Measurements from ENCODE around the gene HNRNPC. TPM values are rescaled to one million over a fixed set of nuclear protein-coding genes. Genes with fewer than 3 reads are reported as not detected.

Gene HNRNPC
- total and polyA plus RNA-seq, 2 of the 8 experiments (the other 6 are each of a cell fraction or from before 2014, with no cell fraction given), result 781 to 1,207 TPM

DNA sequence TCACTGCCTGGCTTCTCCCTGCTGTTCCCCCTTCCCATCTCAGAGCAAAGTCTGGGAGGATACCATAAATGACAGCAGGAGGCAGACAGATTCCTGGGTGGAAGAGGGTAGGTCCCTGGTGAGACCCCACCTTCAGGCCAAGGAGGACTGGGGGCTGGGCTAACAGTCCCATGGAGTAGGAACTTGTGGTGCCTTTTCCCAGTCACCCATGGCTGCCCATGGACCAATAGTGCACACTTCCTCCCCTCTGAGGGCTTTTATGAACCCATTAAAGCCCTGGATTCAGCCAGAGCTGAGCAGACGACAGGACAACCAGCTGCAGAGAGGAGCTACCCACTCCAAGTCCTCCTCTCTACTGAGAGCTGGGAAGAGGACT lies 76.8 kb downstream of the HNRNPC start:
- DNase-seq (ENCODE audit: low read depth in 1 of 2, low spot score in 2 of 2) (no peak), FAIRE-seq (no peak)
- H4K91ac ChIP-seq (replicated peaks; ENCODE audit: insufficient read length, low read length), result peak overlapping the region; percentile 47
- H2AFZ ChIP-seq (ENCODE audit: low read length), result peak overlapping the region; percentile 54; the same call in 1 of the 2 replicates
- H3K4me2 ChIP-seq (ENCODE audit: insufficient read depth in 1 of 2, low read depth in 2 of 2, low read length in 2 of 2), result peak overlapping the region; percentile 26 to 60; a peak in 2 of 4 replicates
- no peak overlapping the region; the same call in 1 of the 2 replicates for H2BK5ac ChIP-seq (ENCODE audit: low read depth, low read length)
- H2BK20ac ChIP-seq (ENCODE audit: low read length), result no peak overlapping the region
- H2AK5ac ChIP-seq (ENCODE audit: low read depth, low read length), result no peak overlapping the region
- H3K23ac ChIP-seq (ENCODE audit: insufficient read length), result no peak overlapping the region
- no peaks in the 10 kb centered on the region for H3K23me2 ChIP-seq (ENCODE audit: low read depth, low read length)
- no peaks in the 10 kb centered on the region for H3K36me3 ChIP-seq (ENCODE audit: control insufficient read depth in 2 of 4, insufficient read depth in 4 of 4, low read length in 3 of 4)
- H2BK120ac ChIP-seq (replicated peaks; ENCODE audit: low read depth, low read length), result no peak overlapping the region
- no peak overlapping the region for H2BK12ac ChIP-seq (ENCODE audit: low read depth, low read length)
- H4K8ac ChIP-seq (ENCODE audit: extremely low read depth, insufficient read depth, low read length), result peak overlapping the region; percentile 41; the same call in 1 of the 2 replicates
- H3K56ac ChIP-seq (replicated peaks; ENCODE audit: insufficient read length, low read depth, low read length), result no peak overlapping the region
- peaks cover 0 to 6% of the 10 kb centered on the region in 2 experiments; a peak in 1 of 4 replicates for H3K9me3 ChIP-seq (ENCODE audit: insufficient read depth in 2 of 2, low read depth in 1 of 2, low read length in 1 of 2)
- peak overlapping the region; percentile 20 for H4K5ac ChIP-seq (ENCODE audit: insufficient read length, low read depth, low read length)
- H3K27ac ChIP-seq (ENCODE audit: low read depth, low read length), result no peak overlapping the region
- peak overlapping the region in 3 of 4 experiments; percentile 18 to 46 (median 32); a peak in 5 of 8 replicates for H3K4me3 ChIP-seq (ENCODE audit: extremely low read depth in 1 of 4, insufficient read depth in 2 of 4, low read depth in 3 of 4, low read length in 4 of 4)
- H3K79me2 ChIP-seq (ENCODE audit: control insufficient read depth in 1 of 2, insufficient read depth in 2 of 2, low read length in 2 of 2), result no peaks in the 10 kb centered on the region
- no peak overlapping the region for H3K14ac ChIP-seq (ENCODE audit: insufficient read length)
- POLR2A ChIA-PET (ENCODE audit: partially characterized antibody), result interaction anchor here (0.6 to 5.4 kb wide), 7 partner anchors 11 to 154 kb away, joined by 3 to 101 read pairs (median 4); partner anchors contain the start of gene ARHGEF40
- H4K20me1 ChIP-seq (replicated peaks in 1 of 2; ENCODE audit: control insufficient read depth in 1 of 2, insufficient read depth in 2 of 2, low read length in 2 of 2), result no peaks in the 10 kb centered on the region
- no peak for TF ChIP-seq MAFK (IDR thresholded peaks at IDR 0.05; ENCODE audit: low read depth, low read length)
- no peak for TF ChIP-seq SP4 (IDR thresholded peaks at IDR 0.05; ENCODE audit: low read length)
- TF ChIP-seq JUN (IDR thresholded peaks at IDR 0.05; ENCODE audit: low read depth, low read length), result no peak
- TF ChIP-seq SRF (IDR thresholded peaks at IDR 0.05; ENCODE audit: low read depth, low read length), result no peak
- no peak for TF ChIP-seq SIN3A (conservative IDR thresholded peaks at IDR 0.05 in 1 of 2, IDR thresholded peaks at IDR 0.05 in 1 of 2; ENCODE audit: low read depth in 1 of 2, low read length in 2 of 2)
- no peak for TF ChIP-seq SIRT6 (IDR thresholded peaks at IDR 0.05; ENCODE audit: low read length)
- TF ChIP-seq ZNF274 (IDR thresholded peaks at IDR 0.05; ENCODE audit: borderline replicate concordance, extremely low read depth, low read length), result no peak
- TF ChIP-seq CBX8 (IDR thresholded peaks at IDR 0.05; ENCODE audit: borderline replicate concordance, low read depth, low read length), result no peak
- peaks cover 4 to 8% (median 6%) of the 10 kb centered on the region in 4 experiments; a peak in 6 of 7 replicates for H3K4me1 ChIP-seq (replicated peaks in 1 of 4; ENCODE audit: control insufficient read depth in 3 of 4, insufficient read depth in 4 of 4, low read length in 3 of 4)
- no peak overlapping the region for H3K9ac ChIP-seq (replicated peaks in 1 of 4; ENCODE audit: extremely low read depth in 1 of 4, low read depth in 3 of 4, low read length in 3 of 4)
- H3K79me1 ChIP-seq (ENCODE audit: low read depth, low read length), result no peaks in the 10 kb centered on the region
- WGBS, 2 experiments (ENCODE audit: extremely low coverage in 1 of 2, insufficient coverage in 1 of 2, insufficient read length in 1 of 2, insufficient replicate concordance in 2 of 2, low coverage in 1 of 2, low lambda C conversion rate in 2 of 2, missing lambda C conversion rate in 1 of 2), result 70% methylated on average over 1 of the region's 1 CpG; no CpG with 5 or more reads in 1 of the 2 experiments
- peak overlapping the region; percentile 61; the same call in 1 of the 2 replicates for H2BK15ac ChIP-seq (ENCODE audit: low read length)
- H3K18ac ChIP-seq (ENCODE audit: extremely low read depth, low read length), result peak overlapping the region; percentile 83; the same call in 1 of the 2 replicates
- H3K4ac ChIP-seq (replicated peaks; ENCODE audit: insufficient read length, low read depth, low read length), result peak overlapping the region; percentile 29
- CTCF ChIA-PET (ENCODE audit: partially characterized antibody), result interaction anchor here (0.6 to 2.1 kb wide), 6 partner anchors 9 to 177 kb away, joined by 3 to 7 read pairs (median 3); no protein-coding TSS in a partner anchor
- no peaks in the 10 kb centered on the region; a peak in 1 of 7 replicates for H3K27me3 ChIP-seq (replicated peaks in 1 of 4; ENCODE audit: control insufficient read depth in 3 of 4, extremely low read depth in 1 of 4, insufficient read depth in 3 of 4, low read length in 3 of 4)

All from H1 (cell line).